ENCODE data around the gene USP20.

The USP20 gene

GRCh38 chr9:129826759-129827158 is 8.5 kb upstream of the USP20 start:
- no peak for DNase-seq (ENCODE audit: low read depth, low spot score)
- TF ChIP-seq CTCF (IDR thresholded peaks at IDR 0.05; ENCODE audit: insufficient read depth, low read length, missing control alignments), result no peak
- no peak overlapping the region for H3K4me3 ChIP-seq (ENCODE audit: low read depth, low read length)
- CTCF ChIA-PET, result no interaction called here
- POLR2A ChIA-PET, result interaction anchor here (0.9 kb wide), 1 partner anchor 8 kb away, joined by 3 read pairs; the partner anchor contains the start of genes C9orf78 and USP20

GRCh38 chr9:129828051-129828450 is 7.2 kb upstream of the USP20 start:
- no peak for TF ChIP-seq CTCF (IDR thresholded peaks at IDR 0.05; ENCODE audit: insufficient read depth, low read length, missing control alignments)
- H3K4me3 ChIP-seq (ENCODE audit: low read depth, low read length), result no peak overlapping the region
- ChIA-PET CTCF (no interaction called here), POLR2A (no interaction called here)
- DNase-seq (ENCODE audit: low read depth, low spot score), result no peak

DNA sequence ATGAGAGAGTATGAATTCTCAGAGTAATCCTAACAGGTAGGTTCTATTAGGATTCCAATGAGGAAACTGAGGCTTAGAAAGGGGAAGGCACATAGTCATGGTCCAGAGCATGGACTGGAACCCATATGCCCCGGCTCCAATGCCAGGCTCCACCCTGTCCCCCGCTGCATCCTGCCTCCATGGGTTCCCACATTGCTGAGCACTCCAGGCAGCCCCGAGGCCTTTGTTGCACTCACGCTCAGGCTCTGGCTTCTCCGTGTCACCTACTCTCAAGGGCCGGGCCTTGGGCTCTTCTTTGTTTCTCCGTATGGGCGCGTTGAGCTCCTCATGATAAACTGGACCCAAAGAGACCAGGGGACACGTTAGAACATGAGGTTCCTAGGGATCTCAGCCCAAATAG is 6.3 kb upstream of the USP20 start:
- DNase-seq (ENCODE audit: low read depth, low spot score), result no peak
- TF ChIP-seq CTCF (IDR thresholded peaks at IDR 0.05; ENCODE audit: insufficient read depth, low read length, missing control alignments), result no peak
- ChIA-PET CTCF (no interaction called here), POLR2A (no interaction called here)
- H3K4me3 ChIP-seq (ENCODE audit: low read depth, low read length), result no peak overlapping the region

GRCh38 chr9:129832982-129833381 is 2.3 kb upstream of the USP20 start:
- no peak overlapping the region for H3K4me3 ChIP-seq (ENCODE audit: low read depth, low read length)
- CTCF ChIA-PET, result interaction anchor here (1.7 kb wide), 1 partner anchor 410 kb away, joined by 3 read pairs; no protein-coding TSS in a partner anchor
- POLR2A ChIA-PET, result no interaction called here
- TF ChIP-seq CTCF (IDR thresholded peaks at IDR 0.05; ENCODE audit: insufficient read depth, low read length, missing control alignments), result no peak
- DNase-seq (ENCODE audit: low read depth, low spot score), result no peak

- no peak for DNase-seq (ENCODE audit: low read depth, low spot score)
- ChIA-PET POLR2A (interaction anchor here (0.5 to 1.6 kb wide), 3 partner anchors 8 to 34 kb away, joined by 3 to 4 read pairs (median 3); partner anchors contain the start of gene TOR1A), CTCF (interaction anchor here (1.2 to 1.7 kb wide), 3 partner anchors 52 to 409 kb away, joined by 3 to 4 read pairs (median 3); no protein-coding TSS in a partner anchor)
- peak overlapping the region; percentile 96 for H3K4me3 ChIP-seq (ENCODE audit: low read depth, low read length)
- no peak for TF ChIP-seq CTCF (IDR thresholded peaks at IDR 0.05; ENCODE audit: insufficient read depth, low read length, missing control alignments)
These were observed 650 bp upstream of the USP20 start for GRCh38 chr9:129834489-129835127.

DNA sequence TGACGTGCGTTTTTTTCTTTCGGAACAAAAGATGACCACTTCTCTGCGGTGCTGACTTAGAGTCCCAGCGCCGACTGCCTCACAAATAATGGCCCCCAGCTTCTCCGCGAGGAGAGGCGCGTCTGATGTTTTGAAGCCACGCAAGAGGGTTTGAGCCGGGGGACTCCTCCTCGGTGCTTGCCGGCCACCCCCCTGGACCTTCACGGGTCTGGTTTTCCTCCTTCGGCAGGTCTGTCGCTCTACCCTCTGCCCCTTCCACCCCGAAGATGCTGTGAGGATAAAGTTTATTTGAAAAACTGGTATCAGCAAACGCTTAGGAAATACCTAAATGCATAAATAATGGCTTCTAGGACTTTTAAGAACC is 584 bp downstream of the USP20 start:
- ChIA-PET POLR2A (interaction anchor here (1.6 kb wide), 1 partner anchor 10 kb away, joined by 3 read pairs; no protein-coding TSS in a partner anchor), CTCF (no interaction called here)
- DNase-seq (ENCODE audit: low read depth, low spot score), result no peak
- TF ChIP-seq CTCF (IDR thresholded peaks at IDR 0.05; ENCODE audit: insufficient read depth, low read length, missing control alignments), result no peak
- peak overlapping the region; percentile 96 for H3K4me3 ChIP-seq (ENCODE audit: low read depth, low read length)
